ENCODE results near the gene AATK.

DNA sequence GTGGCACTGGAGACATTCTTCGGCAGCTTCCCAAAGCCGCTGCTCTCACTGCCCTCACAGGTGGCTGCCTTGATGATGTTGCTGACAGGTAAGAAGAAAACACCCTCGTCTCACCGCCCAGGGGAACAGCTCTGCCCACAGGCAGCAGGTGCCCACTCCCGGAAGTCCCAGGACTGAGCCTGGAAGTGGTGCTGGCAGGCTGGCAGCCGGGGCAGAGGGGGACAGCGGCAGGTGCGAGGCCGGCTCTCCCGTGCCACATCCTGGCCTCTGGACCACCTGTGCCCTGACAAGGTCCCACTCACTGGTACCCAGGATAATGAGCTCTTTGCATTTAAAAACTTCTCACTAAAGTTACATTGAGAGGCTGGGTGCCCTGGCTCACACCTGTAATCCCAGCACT lies 36.3 kb upstream of the AATK start:
- no peak for TF ChIP-seq ESRRA (IDR thresholded peaks at IDR 0.05; ENCODE audit: borderline replicate concordance, low read depth)
- TF ChIP-seq SMC3 (conservative IDR thresholded peaks at IDR 0.05; ENCODE audit: insufficient read depth, low read depth, low read length) = no peak
- TF ChIP-seq HIVEP1 (CRISPR knock-in tag; IDR thresholded peaks at IDR 0.05) = no peak
- no peak for TF ChIP-seq STAG1 (CRISPR knock-in tag; IDR thresholded peaks at IDR 0.05; ENCODE audit: borderline replicate concordance)
- TF ChIP-seq, protein P1, sequence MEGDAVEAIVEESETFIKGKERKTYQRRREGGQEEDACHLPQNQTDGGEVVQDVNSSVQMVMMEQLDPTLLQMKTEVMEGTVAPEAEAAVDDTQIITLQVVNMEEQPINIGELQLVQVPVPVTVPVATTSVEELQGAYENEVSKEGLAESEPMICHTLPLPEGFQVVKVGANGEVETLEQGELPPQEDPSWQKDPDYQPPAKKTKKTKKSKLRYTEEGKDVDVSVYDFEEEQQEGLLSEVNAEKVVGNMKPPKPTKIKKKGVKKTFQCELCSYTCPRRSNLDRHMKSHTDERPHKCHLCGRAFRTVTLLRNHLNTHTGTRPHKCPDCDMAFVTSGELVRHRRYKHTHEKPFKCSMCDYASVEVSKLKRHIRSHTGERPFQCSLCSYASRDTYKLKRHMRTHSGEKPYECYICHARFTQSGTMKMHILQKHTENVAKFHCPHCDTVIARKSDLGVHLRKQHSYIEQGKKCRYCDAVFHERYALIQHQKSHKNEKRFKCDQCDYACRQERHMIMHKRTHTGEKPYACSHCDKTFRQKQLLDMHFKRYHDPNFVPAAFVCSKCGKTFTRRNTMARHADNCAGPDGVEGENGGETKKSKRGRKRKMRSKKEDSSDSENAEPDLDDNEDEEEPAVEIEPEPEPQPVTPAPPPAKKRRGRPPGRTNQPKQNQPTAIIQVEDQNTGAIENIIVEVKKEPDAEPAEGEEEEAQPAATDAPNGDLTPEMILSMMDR (IDR thresholded peaks at IDR 0.05 in 2 of 3, conservative IDR thresholded peaks at IDR 0.05 in 1 of 3; ENCODE audit: insufficient read depth in 2 of 3, low read depth in 1 of 3, low read length in 3 of 3) = no peak
